Esophagus squamous epithelium (tissue), 4 donors: ENCODE measurements around the gene TFDP2.

ENCODE experiments used
- CTCF ChIP-seq, 6 experiments: fragments of 450-650 bp in 4 of 6; fragments of 200-600 bp in 2 of 6; sonication (generic) in 2 of 6; IDR thresholded peaks; one replicate each; pipeline ENCODE4 v1.5.1; 2016 to 2019; ENCODE audit warnings: antibody characterized with exemption in 6 of 6, mild to moderate bottlenecking in 4 of 6, moderate library complexity in 4 of 6
- POLR2A ChIP-seq, 4 donors: fragments of 450-650 bp; IDR thresholded peaks; one replicate each; pipeline ENCODE4 v1.6.1; 2017; ENCODE audit warnings: antibody characterized with exemption in 4 of 4, mild to moderate bottlenecking in 4 of 4, moderate library complexity in 3 of 4

DNA sequence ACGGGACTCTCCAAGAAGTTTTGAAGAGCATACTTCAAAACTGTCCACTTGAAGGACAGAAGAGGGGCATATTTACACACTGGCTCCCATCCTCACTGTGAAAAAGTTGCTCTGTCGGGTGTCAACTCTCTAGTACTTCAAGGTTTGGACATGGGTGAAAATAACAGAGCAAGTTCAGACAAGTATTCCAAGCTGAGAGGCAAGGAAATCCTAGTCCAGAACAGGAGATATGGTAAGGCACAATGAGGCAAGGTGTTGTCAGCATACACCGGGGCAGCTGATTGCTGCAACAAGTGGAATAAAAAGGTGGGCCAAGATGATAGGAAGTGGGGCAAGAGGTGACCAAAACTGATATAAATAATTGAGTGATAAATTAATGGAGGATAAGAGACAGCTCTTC lies 4.8 kb upstream of the TFDP2 start:
- TF ChIP-seq CTCF (IDR thresholded peaks at IDR 0.05) = no peak
- no peak for TF ChIP-seq POLR2A (IDR thresholded peaks at IDR 0.05)
